ENCODE measurements around the gene PIAS4. TPM values are rescaled to one million over a fixed set of nuclear protein-coding genes. Genes with fewer than 3 reads are reported as not detected.
A peak's percentile ranks its signal among the peaks of the same experiment; 100 is the strongest.
"Not testable (repeated sequence)": the region's sequence is repeated elsewhere in the genome, so short reads cannot be mapped to it uniquely, and the experiment has no call there.

Gene PIAS4
- total RNA-seq, 2 donors from 2014 or later = 39.4 to 58.6 TPM

- not testable (repeated sequence) for H3K4me3 Mint-ChIP-seq; H3K36me3 Mint-ChIP-seq; H3K27ac Mint-ChIP-seq; H3K4me1 Mint-ChIP-seq (ENCODE audit: low read depth in 2 of 2); H3K9me3 Mint-ChIP-seq; ATAC-seq; DNase-seq (ENCODE audit: low spot score); H3K27me3 Mint-ChIP-seq
These were observed 8.7 kb upstream of the PIAS4 start for GRCh38 chr19:3998667-3999412.

- not testable (repeated sequence) for H3K36me3 Mint-ChIP-seq; H3K27me3 Mint-ChIP-seq; H3K4me1 Mint-ChIP-seq (ENCODE audit: low read depth in 2 of 2); DNase-seq (ENCODE audit: low spot score); H3K4me3 Mint-ChIP-seq; H3K9me3 Mint-ChIP-seq; ATAC-seq; H3K27ac Mint-ChIP-seq
These were observed 6.7 kb upstream of the PIAS4 start for GRCh38 chr19:4000798-4001197.

- H3K9me3 Mint-ChIP-seq; DNase-seq (ENCODE audit: low spot score); H3K27me3 Mint-ChIP-seq; ATAC-seq; H3K27ac Mint-ChIP-seq; H3K36me3 Mint-ChIP-seq: not testable (repeated sequence)
- Mint-ChIP-seq H3K4me1 (ENCODE audit: low read depth in 2 of 2) (peaks cover 10 to 14% of the 10 kb centered on the region in 2 donors), H3K4me3 (peak overlapping the region; percentile 50)
These were observed 2.1 kb upstream of the PIAS4 start for GRCh38 chr19:4005436-4005835.

GRCh38 chr19:4007836-4008539 lies 452 bp downstream of the PIAS4 start:
- Mint-ChIP-seq H3K27ac (peak overlapping the region; percentile 70 to 88), H3K4me1 (ENCODE audit: low read depth in 2 of 2) (peaks cover 15 to 21% of the 10 kb centered on the region in 2 donors), H3K4me3 (peak overlapping the region; percentile 88), H3K36me3 (no peaks in the 10 kb centered on the region), H3K27me3 (no peaks in the 10 kb centered on the region), H3K9me3 (no peaks in the 10 kb centered on the region)
- no peak for ATAC-seq
- DNase-seq (ENCODE audit: low spot score) = no peak

GRCh38 chr19:4009990-4010807 lies 2.7 kb downstream of the PIAS4 start:
- Mint-ChIP-seq H3K36me3 (no peaks in the 10 kb centered on the region), H3K27ac (no peak overlapping the region), H3K4me1 (ENCODE audit: low read depth in 2 of 2) (peaks cover 15 to 23% of the 10 kb centered on the region in 2 donors), H3K27me3 (no peaks in the 10 kb centered on the region), H3K4me3 (peak overlapping the region; percentile 88), H3K9me3 (no peaks in the 10 kb centered on the region)
- DNase-seq (ENCODE audit: low spot score) (no peak), ATAC-seq (no peak)

- Mint-ChIP-seq H3K27ac (peak overlapping the region in 1 of 2 donors; percentile 27), H3K4me1 (ENCODE audit: low read depth in 2 of 2) (peaks cover 15 to 23% of the 10 kb centered on the region in 2 donors), H3K4me3 (no peak overlapping the region), H3K36me3 (no peaks in the 10 kb centered on the region), H3K27me3 (no peaks in the 10 kb centered on the region), H3K9me3 (no peaks in the 10 kb centered on the region)
- DNase-seq (ENCODE audit: low spot score) (no peak), ATAC-seq (no peak)
These were observed 3.2 kb downstream of the PIAS4 start for GRCh38 chr19:4010808-4011110.

- not testable (repeated sequence) for H3K4me3 Mint-ChIP-seq
These were observed 3.9 kb downstream of the PIAS4 start for GRCh38 chr19:4011430-4011829.

GRCh38 chr19:4012092-4012974 lies 4.8 kb downstream of the PIAS4 start:
- Mint-ChIP-seq H3K27ac (no peak overlapping the region), H3K4me3 (no peak overlapping the region), H3K36me3 (no peaks in the 10 kb centered on the region), H3K9me3 (no peaks in the 10 kb centered on the region), H3K27me3 (no peaks in the 10 kb centered on the region), H3K4me1 (ENCODE audit: low read depth in 2 of 2) (peaks cover 15 to 26% of the 10 kb centered on the region in 2 donors)
- ATAC-seq = no peak
- DNase-seq (ENCODE audit: low spot score) = no peak

More at GRCh38 chr19:4011430-4011829, 3.9 kb downstream of the PIAS4 start:
- H3K4me1 Mint-ChIP-seq (ENCODE audit: low read depth in 2 of 2) = peaks cover 15 to 25% of the 10 kb centered on the region in 2 donors
- peak overlapping the region in 1 of 2 donors; percentile 27 for H3K27ac Mint-ChIP-seq
- not testable (repeated sequence) for H3K36me3 Mint-ChIP-seq; H3K9me3 Mint-ChIP-seq; ATAC-seq; DNase-seq (ENCODE audit: low spot score); H3K27me3 Mint-ChIP-seq

GRCh38 chr19:4012975-4013634 lies 5.6 kb downstream of the PIAS4 start:
- Mint-ChIP-seq H3K9me3 (no peaks in the 10 kb centered on the region), H3K36me3 (no peaks in the 10 kb centered on the region)

GRCh38 chr19:4013886-4014540 lies 6.5 kb downstream of the PIAS4 start:
- Mint-ChIP-seq H3K4me3 (no peak overlapping the region), H3K27me3 (no peaks in the 10 kb centered on the region), H3K36me3 (no peaks in the 10 kb centered on the region), H3K4me1 (ENCODE audit: low read depth in 2 of 2) (peaks cover 7 to 23% of the 10 kb centered on the region in 2 donors), H3K27ac (no peak overlapping the region), H3K9me3 (no peaks in the 10 kb centered on the region)
- DNase-seq (ENCODE audit: low spot score) (no peak), ATAC-seq (no peak)

More at GRCh38 chr19:4012975-4013634, 5.6 kb downstream of the PIAS4 start:
- H3K27ac Mint-ChIP-seq = no peak overlapping the region
- ATAC-seq = no peak
- peaks cover 15 to 26% of the 10 kb centered on the region in 2 donors for H3K4me1 Mint-ChIP-seq (ENCODE audit: low read depth in 2 of 2)
- H3K27me3 Mint-ChIP-seq = no peaks in the 10 kb centered on the region
- H3K4me3 Mint-ChIP-seq = no peak overlapping the region
- DNase-seq (ENCODE audit: low spot score) = no peak

- Mint-ChIP-seq H3K27ac (no peak overlapping the region), H3K36me3 (no peaks in the 10 kb centered on the region)
- no peak for DNase-seq (ENCODE audit: low spot score)
These were observed 7.3 kb downstream of the PIAS4 start for GRCh38 chr19:4014541-4015491.

More at GRCh38 chr19:4014541-4015491, 7.3 kb downstream of the PIAS4 start:
- Mint-ChIP-seq H3K4me1 (ENCODE audit: low read depth in 2 of 2) (peaks cover 5 to 16% of the 10 kb centered on the region in 2 donors), H3K4me3 (no peak overlapping the region), H3K9me3 (no peaks in the 10 kb centered on the region), H3K27me3 (no peaks in the 10 kb centered on the region)
- no peak for ATAC-seq

Measured in natural killer cell treated with Interleukin-12 subunit alpha and Interleukin-12 subunit beta and Interleukin-15 and Interleukin-18, amount 100 ng/mL, for 72 hours (primary cell).